GM21786 (cell line): Measurements from ENCODE around the gene GARNL3.

Experiments used
- ATAC-seq: cut with Tn5 transposase; IDR thresholded peaks from one replicate; pipeline ENCODE4 v1.9.1; 2021; ENCODE audit not compliant: unreplicated experiment

The GARNL3 gene

DNA sequence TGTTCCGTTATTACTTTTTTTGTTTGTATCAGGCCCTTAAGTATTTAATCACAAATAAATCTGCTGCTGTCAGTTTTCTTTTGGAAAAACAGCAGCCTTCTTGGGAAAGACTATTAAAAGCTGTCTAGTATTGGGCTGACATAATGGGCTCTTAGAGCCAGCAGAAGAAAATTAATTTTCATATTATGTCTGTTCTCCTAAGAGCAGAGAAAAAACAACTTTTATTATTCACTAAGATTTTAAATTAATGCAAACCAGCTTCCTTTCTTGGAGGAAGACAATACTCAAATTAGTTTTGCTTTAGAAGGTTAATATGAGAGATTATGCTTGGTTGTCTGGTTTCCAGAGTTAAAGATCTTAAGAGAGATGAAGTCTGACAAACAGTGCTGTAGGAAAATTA, 30.6 kb upstream of the GARNL3 start:
- no peak for ATAC-seq

DNA sequence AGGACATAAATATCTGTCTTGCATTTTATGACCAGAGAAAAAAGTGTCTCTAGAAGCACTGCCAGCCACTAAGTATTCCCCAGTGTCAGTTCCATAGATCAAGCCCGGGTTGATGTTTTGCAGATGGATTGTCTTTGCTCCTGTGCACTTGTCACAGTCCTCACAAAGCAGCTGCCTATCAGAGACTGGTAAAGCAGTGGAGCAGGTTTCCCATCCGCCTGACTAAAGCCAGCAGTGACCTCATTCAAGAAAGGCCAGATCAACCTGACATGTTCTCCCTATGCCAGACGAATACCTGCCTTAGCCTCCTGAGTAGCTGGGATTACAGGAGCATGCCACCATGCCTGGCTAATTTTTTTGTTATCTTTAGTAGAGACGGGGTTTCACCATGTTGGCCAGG, 26.8 kb upstream of the GARNL3 start:
- ATAC-seq, result no peak

DNA sequence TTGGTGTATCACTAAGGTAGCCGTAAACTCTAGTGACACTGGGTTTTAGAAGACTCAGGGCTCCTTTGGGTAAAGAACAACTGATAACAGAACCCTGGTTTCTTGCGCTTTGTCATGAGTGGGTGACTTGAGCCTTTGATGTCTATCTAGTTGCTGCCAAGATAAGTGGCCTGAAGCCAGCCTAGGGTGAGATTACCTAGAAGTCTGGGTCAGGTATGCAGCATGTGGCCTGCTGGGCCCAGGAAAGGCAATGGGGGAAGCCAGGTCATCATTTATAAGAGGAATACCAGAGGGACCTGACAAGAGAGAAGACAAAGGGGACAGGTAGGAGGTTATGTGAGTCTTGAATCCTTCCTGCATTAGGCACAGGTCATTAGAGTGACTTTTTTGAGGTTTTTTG, 23.2 kb upstream of the GARNL3 start:
- ATAC-seq, result no peak

DNA sequence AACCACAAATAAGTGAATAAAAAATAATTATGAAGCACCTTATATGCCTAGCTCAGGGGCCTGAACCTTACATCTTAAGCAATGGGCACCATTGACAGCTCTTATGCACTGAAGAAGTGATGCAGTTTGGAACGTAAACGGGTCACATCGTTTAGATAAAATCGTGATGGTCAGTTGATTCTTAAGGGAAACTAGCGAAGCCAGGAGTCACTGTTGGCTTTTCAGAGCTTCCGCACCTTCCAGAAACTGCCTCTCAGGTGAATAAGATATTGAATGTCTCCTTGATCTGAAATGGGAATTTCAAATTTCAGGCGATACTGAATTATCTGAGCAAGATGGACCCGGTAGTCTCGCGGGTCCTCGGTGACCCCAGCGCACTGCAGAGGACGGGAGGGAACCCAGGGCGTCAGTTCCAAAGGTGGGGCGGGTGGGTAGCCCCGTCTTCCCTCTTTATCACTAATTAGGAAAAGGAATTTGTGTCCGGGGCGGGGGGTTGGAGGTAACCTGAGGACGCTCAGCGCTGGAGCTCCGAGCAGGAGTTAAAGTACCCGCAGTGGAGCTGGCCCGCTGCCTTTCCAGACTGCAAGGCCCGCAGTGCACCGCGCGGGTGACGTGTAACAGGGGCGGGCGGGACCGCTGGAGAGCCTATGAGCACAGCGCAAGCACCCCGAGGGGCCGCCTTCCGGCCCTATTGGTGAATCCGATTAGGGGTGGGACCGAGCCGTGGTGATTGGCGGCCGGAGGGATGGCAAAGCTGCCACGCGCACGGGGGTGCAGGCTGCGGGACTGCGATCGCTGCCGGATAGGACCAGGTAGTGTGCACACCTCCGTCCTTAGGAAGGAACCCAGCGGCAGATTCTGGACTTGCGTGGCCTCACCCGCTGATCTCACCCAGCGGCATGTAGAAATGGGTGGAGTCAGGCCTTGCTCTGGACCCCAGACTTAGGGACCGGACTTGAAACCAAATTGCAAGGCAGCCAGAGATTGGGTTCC, 19.7 kb upstream of the GARNL3 start:
- peak; percentile 100 for ATAC-seq

DNA sequence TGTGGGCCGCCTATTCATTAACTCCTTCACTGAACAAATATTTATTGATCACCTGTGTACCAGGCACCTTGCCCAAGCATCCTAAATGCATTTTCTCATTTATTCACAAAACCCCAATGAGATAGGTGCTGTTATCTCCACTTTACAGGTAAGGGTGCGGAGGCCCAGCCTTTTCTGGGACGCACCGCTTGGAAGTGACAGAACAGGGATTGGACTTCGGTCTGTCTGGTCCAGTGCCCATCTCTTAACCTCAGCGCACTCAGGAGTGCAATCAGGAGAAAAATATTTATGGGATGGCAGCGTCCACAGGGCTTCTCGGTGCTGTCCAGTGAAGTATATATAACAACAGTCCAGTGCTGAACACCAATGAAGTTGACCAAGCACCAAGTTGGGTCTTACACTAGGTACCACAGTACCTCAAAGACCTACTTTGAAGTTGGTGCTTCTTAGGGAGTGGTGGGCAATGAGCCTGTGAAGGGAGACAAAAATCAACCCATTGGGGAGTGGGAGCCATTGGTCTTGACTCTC, 18.9 kb upstream of the GARNL3 start:
- no peak for ATAC-seq

DNA sequence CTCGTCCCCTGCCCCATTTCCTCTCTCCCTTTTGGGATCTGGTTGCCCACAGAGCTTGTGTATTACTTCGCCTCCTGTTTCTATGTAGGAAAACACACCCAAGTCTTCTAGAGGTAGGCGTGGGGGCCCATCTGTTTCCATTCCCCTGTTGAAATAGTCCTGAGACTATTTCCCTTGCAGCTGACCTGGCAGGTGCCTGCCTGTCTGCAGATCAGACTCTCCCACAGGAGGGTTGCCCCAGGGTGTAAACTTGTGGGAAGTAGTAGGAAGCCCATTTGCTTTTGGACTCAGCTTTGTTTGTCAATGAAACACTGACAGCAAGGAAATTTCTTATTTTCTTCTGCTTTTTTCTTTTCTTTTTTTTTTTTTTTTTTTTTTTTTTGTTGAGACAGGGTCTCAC, 16.3 kb upstream of the GARNL3 start:
- ATAC-seq, result no peak

DNA sequence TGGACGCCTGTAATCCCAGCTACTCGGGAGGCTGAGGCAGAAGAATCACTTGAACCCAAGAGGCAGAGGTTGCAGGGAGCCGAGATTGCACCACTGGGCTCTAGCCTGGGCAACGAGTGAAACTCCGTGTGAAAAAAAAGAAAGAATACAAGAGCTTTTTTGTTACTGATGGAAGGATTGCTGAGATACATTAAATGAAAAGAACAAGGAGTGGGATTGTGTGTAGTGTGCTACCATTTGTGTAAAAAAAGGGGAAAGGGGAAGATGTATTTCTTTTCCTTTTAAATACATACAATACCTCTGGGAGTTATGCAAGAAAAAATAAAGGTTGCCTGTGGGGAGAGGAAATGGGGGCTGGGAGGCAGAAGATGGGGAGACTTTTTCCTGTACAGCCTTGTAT, 14.7 kb upstream of the GARNL3 start:
- ATAC-seq, result no peak

DNA sequence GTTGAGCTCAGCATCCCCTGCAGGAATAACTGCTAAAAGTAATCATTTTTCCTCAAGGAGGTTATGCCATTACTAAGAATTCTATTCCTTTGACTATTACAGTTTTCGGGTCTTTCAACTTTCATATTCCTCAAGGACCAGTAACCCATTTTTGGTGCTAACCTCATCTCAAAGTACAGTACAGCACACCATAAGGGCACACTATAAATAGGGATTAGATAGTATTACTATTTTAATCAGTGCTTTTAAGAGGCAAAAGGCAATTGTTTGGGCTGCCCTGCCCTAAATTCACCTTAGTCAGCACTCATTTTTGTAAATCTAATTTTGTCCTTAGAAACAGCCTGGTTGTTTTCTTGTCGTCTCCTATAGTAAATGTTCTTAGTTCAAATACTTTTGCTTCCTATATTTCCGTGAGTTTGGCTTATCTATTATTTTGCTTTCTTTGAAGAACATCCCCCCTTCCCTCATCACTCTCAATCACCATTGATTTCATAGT, 13.6 kb upstream of the GARNL3 start:
- no peak for ATAC-seq

DNA sequence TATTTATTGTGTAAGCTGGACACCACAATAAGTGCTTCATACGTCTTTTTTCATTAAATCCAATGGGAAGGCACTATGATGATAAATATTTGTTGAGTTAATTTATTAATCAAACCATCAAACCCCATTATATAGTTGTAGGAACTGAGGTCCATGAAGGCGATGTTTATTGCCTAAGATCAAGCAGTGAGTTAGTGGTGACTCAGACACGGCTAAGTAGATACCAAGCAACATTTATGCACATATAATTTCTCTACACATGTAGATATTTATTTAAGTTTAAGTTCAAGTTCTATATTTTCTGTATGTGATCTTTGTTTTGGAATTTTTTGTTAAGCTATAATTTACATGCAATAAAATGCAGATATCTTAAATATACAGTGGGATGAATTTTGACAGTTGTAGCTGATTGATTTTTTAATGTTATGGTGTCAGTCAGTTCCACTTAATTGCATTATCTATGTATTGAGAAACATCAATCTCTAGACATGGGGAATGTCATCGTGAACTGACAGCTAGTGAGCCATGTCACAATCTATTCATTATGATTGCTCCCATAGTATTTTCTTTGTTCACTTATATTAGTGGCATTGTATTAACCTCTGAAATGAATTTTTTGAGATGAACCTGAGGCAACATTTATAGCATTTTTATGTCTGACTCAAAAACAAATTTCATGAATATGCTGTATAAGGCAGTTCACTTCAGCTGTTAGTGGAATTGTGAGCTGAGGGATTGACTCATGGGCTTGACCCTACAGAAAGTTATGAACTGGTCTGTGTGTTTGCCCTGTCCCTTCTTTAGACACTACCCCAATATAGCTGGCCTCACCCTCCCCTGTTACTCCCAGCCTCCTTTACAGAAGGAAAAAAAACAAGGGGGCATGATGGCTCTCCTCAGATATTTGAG, 11.9 kb upstream of the GARNL3 start:
- ATAC-seq, result no peak

DNA sequence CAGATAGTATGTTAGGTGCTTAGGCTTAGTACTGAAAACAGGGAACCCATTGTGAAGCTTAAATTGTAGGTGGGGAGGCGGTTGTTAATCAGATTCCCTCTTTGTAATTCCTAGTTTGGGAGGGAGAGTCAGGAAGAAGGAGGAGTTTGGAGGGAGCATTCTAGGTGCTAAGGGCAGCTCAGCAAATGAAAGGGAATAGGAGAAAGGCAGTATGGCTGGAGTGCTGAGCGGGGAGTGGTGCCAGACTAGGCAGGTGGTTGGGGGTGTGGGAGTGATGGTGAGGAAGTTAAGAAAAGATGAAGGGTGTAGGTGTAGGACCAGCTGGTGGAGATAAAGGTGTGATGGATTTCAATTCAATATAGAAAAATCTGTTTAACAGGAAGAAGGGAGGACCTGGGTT, 11.1 kb upstream of the GARNL3 start:
- no peak for ATAC-seq

DNA sequence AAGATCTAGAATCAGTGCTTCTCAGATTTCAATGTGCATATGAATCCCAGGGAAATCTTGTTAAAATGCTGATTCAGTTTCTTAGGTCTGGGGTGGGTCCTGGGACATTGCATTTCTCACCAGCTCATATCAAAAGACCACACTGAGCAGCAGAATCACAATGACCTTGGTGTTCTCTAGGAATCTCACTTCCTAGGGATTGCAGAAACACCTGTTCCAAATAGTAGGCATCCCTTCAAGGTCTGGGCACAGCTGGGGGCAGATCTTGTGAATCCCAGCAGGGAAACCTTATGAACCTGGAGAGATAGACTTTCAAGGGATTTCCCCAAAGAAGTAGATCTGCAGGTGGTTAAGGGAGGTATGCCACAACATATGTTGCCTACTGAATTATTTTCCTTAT, 8.9 kb upstream of the GARNL3 start:
- ATAC-seq, result no peak

DNA sequence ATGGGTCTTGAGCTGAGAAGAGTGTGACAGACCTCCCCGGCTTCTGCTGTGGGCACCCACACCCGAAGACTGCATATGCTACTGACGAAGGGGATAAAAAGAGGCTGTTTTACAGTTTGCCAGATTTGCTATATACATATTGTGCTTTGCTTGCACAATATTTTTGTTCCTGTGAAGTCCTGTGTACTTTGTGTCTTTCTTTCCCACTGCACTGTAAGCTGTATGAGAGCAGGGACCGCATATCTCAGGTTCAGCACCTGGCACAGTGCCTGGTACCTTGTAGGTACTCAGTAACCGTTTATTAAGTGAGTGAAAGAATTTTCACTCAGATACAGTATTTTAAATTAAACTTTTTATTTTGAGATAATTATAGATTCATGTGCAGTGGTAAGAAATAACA, 8.2 kb upstream of the GARNL3 start:
- no peak for ATAC-seq

DNA sequence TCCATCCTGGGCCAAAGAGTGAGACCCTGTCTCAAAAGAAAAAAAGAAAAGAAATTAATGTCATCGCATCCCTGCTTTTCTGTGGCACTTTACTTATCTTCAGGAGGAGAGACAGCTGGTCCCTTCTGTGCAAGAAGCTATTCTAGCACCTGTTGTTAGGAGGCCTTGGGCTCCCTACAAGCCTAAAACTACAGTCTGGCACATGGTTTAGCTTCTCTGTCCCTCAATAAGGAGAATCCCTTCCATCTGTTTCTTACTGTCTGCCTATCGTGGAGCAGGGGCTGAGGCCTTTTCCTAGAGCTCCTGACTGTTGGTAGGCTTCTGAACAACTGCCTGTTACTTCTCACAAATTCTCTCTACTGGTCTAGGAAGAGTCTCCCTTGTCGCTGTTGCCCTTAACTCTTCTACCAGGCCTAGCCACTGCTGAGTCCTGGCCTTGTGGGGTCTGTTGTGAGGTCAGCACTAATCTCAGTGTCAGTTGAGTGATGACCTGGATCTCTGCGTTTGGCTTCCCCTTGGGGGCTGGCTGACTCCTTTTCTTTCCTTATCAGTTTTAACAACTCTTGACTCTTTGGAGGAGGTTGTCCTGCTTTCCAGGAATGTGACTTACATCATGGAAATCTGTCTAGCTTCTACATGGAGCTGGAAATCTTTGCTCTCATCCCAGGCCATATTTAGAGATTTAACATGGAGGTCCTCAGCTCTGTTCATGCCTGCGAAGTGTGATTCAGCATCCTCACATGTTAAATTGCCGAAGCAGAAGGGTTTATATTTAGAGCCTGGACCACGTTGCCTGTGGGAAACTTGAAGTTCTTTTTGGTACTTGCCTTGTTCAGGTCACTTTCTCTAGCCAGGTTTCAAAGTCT, 5.7 kb upstream of the GARNL3 start:
- no peak for ATAC-seq

DNA sequence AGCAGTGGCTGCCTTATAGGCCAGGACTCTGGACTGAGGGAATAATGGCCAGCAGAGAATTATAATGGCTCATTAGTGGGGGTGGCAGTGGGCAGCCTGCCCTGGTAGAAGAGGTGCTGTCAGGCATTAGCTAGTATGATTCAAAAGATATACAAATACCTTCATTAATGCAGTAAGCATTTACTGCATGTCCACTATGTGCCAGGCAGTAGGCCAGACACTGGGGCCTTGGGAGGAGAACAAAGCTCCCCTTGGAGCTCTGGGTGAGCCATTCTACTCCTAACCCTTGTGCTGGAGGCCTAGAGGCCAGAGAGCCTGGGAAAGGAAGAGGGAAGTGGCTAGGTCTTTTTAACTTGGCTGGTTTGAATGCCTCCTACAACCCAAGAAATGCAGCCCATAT, 2.0 kb upstream of the GARNL3 start:
- ATAC-seq, result no peak

DNA sequence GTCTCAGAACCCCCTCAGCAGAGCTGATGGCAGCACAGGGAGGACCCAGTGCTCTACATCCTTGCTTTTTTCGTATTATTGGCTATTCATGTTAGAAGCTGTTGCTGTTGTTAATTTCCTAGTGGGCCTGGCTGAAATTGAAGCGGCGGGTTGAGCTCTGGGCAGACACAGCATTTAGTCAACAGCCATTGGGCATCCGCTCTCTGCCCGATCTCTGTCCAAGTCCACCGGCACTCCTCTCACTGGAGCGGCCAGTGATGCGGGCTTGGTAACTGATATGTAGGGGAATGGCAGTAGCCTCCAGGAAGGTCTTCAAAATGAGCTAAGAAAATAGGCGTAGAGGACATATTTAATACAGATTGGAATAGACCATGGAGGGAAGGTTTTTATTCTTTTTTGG, 1.3 kb upstream of the GARNL3 start:
- no peak for ATAC-seq

DNA sequence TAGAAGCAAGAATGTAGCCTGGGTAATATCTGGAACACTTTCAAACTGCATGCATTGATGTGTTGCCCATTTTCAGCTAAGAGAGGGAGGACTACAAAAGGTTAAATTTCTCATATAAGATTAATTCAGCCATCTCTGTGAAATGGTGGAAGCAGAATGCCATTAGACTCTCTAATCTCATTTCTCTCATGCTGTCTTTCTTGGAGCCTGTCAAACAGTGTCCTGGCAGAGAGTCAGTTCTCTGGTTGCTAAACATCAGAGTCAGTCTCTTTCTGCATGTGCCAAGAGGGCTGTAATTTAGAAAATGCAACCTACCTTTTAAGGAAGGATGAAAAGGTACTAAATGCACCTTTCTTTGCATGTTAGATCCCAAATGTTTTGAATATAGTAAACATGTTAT, 910 bp upstream of the GARNL3 start:
- no peak for ATAC-seq

DNA sequence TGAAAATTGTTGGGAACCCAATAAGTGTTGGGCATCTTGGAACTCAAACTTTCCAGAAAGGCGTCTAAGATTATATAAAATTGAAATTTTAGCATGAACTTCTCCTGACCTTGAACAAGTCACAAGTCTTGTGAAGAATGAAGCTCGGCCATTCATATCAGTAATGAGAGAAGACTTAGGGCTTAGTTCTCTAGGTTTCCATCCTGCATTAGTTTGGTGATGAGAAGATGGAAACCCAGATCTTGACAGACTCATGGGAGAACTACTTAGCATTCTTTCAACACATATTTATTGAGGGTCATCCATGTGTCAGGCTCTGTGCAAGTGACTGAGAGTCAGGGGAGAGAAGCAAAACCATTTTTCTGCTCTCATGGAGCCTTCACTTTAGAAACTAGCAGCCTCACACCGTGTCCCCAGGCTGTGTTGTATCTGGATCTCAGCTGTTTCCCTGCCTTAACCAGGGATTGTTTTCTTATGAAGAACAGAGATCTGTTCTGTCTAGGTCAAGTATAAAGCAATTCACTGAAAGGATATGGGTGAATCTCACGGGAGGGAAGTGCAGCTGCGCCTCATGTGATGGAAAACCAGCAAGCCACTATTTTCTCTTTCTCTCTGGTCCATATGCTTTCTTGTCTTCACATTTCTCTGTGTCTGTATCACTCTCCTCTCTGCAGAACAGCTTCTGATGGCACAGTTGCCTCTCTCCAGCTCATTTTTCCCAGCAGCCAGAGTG, 3.4 kb downstream of the GARNL3 start:
- ATAC-seq, result no peak

DNA sequence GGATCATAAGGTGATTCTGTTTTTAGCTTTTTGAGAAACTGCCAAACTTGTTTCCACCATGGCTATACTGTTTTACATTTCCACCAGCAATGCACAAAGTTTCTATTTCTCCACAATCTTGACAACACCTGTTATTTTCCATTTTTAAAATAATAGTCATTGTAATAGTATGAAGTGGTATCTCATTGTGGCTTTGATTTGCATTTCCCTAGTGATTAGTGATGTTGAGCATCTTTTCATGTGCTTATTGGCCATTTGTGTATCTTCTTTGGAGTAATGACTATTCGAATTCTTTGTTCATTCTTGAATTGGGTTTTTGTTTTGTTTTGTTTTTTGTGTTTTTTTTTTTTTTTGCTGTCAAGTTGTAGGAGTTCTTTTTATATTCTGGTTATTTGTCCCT, 4.9 kb downstream of the GARNL3 start:
- no peak for ATAC-seq

DNA sequence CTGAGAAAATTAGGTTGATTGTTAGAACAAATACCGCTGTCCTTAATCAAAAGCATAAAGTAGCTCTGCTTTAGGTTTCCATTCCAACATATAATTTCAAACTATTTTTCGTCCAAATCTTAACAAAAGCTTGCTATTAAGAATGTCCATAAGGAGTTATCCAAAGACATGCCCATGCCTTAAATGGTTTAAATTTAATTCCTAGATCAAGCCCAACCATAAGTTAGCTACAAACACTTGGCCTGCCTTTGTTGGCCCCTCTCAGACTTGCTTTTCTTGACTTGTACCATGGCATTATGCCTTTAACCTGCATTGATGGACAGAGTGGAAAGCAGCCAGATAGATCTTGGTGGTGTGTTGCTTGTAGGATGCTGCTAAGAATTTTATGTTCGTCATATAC, 8.8 kb downstream of the GARNL3 start:
- no peak for ATAC-seq

DNA sequence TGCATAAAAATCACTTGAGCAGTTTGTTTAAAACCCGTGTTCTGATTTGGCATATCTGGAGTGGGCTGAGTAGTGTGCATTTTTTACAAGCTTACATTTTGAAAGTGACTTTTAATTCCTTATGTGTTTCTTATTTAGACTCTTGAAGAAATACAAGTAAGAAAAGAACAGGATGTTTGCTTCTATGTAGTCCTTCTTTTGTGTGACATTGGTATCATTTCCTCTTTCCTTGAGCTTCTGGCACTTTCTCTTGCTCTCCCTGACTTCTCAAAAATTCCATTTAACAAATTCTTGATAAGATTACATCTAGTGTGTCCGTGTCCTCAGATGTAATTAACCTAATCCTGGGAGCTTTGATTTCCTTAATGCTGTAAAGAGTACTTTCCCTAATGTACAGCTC, 12.5 kb downstream of the GARNL3 start:
- ATAC-seq, result peak; percentile 56
